Measurements from ENCODE around the gene ITGB1.

Gene ITGB1

GRCh38 chr10:32941357-32941756, 16.7 kb downstream of the ITGB1 start:
- DNase-seq (ENCODE audit: low read depth): no peak
- TF ChIP-seq CTCF (conservative IDR thresholded peaks at IDR 0.05; ENCODE audit: low read depth, low read length): no peak
- no peak overlapping the region for H3K4me3 ChIP-seq (ENCODE audit: low read length)

- H3K4me3 ChIP-seq (ENCODE audit: low read length): no peak overlapping the region
- DNase-seq (ENCODE audit: low read depth): no peak
- TF ChIP-seq CTCF (conservative IDR thresholded peaks at IDR 0.05; ENCODE audit: low read depth, low read length): no peak
These were observed 17.4 kb downstream of the ITGB1 start for GRCh38 chr10:32940321-32941301.

GRCh38 chr10:32939296-32940111, 18.5 kb downstream of the ITGB1 start:
- no peak for DNase-seq (ENCODE audit: low read depth)
- no peak for TF ChIP-seq CTCF (conservative IDR thresholded peaks at IDR 0.05; ENCODE audit: low read depth, low read length)
- H3K4me3 ChIP-seq (ENCODE audit: low read length): no peak overlapping the region

- no peak overlapping the region for H3K4me3 ChIP-seq (ENCODE audit: low read length)
- no peak for TF ChIP-seq CTCF (conservative IDR thresholded peaks at IDR 0.05; ENCODE audit: low read depth, low read length)
- no peak for DNase-seq (ENCODE audit: low read depth)
These were observed 19.4 kb downstream of the ITGB1 start for GRCh38 chr10:32938554-32939061.

- no peak for TF ChIP-seq CTCF (conservative IDR thresholded peaks at IDR 0.05; ENCODE audit: low read depth, low read length)
- no peak overlapping the region for H3K4me3 ChIP-seq (ENCODE audit: low read length)
- DNase-seq (ENCODE audit: low read depth): no peak
These were observed 20.1 kb downstream of the ITGB1 start for GRCh38 chr10:32937911-32938424.

- no peak for TF ChIP-seq CTCF (conservative IDR thresholded peaks at IDR 0.05; ENCODE audit: low read depth, low read length)
- DNase-seq (ENCODE audit: low read depth): no peak
- H3K4me3 ChIP-seq (ENCODE audit: low read length): no peak overlapping the region
These were observed 25.8 kb downstream of the ITGB1 start for GRCh38 chr10:32932225-32932729.

Measured in retinal pigment epithelial cell (primary cell).